Activated CD4-positive, alpha-beta T cell treated with anti-CD3 and anti-CD28 coated beads for 1 hour (primary cell): ENCODE results near the gene OR10J1.
"Not testable (repeated sequence)": the region's sequence is repeated elsewhere in the genome, so short reads cannot be mapped to it uniquely, and the experiment has no call there.

Source experiments
- DNase-seq: peaks from one replicate; pipeline ENCODE4 v3.0.0-alpha.2; 2020

Gene OR10J1

GRCh38 chr1:159439422-159439821 lies at the start of gene OR10J1:
Gene OR10J1 (plus strand): TSS chr1:159439722. CDS start chr1:159439792, 70 bp downstream.
- DNase-seq: no peak

- no peak for DNase-seq
Observed at GRCh38 chr1:159406821-159407220, 32.7 kb upstream of the OR10J1 start.

GRCh38 chr1:159408862-159409400 lies 30.6 kb upstream of the OR10J1 start:
- DNase-seq: no peak

- DNase-seq: no peak
Observed at GRCh38 chr1:159421821-159422220, 17.7 kb upstream of the OR10J1 start.

- no peak for DNase-seq
Observed at GRCh38 chr1:159428536-159428935, 11.0 kb upstream of the OR10J1 start.

GRCh38 chr1:159429074-159429861 lies 10.3 kb upstream of the OR10J1 start:
- DNase-seq: no peak

- no peak for DNase-seq
Observed at GRCh38 chr1:159430985-159431384, 8.5 kb upstream of the OR10J1 start.

- DNase-seq: no peak
Observed at GRCh38 chr1:159431904-159432303, 7.6 kb upstream of the OR10J1 start, which contains the start of gene OR10J4. Gene OR10J4 (plus strand): TSS chr1:159432204.

- no peak for DNase-seq
Observed at GRCh38 chr1:159436469-159436868, 3.1 kb upstream of the OR10J1 start.

- DNase-seq: no peak
Observed at GRCh38 chr1:159441360-159441759, 1.8 kb downstream of the OR10J1 start.

- no peak for DNase-seq
Observed at GRCh38 chr1:159442428-159442827, 2.9 kb downstream of the OR10J1 start.

- DNase-seq: no peak
Observed at GRCh38 chr1:159443066-159443750, 3.7 kb downstream of the OR10J1 start.

- DNase-seq: no peak
Observed at GRCh38 chr1:159444511-159444910, 5.0 kb downstream of the OR10J1 start.

- no peak for DNase-seq
Observed at GRCh38 chr1:159448181-159448580, 8.7 kb downstream of the OR10J1 start.

GRCh38 chr1:159449605-159450004 lies 10.1 kb downstream of the OR10J1 start:
- DNase-seq: not testable (repeated sequence)

GRCh38 chr1:159459551-159459950 lies 20.0 kb downstream of the OR10J1 start:
- no peak for DNase-seq

- no peak for DNase-seq
Observed at GRCh38 chr1:159465191-159465603, 25.7 kb downstream of the OR10J1 start.

GRCh38 chr1:159468321-159468720 lies 28.8 kb downstream of the OR10J1 start:
- no peak for DNase-seq

GRCh38 chr1:159469921-159470533 lies 30.5 kb downstream of the OR10J1 start:
- DNase-seq: no peak

GRCh38 chr1:159473335-159473734 lies 33.8 kb downstream of the OR10J1 start:
- no peak for DNase-seq

- DNase-seq: no peak
Observed at GRCh38 chr1:159474926-159475325, 35.4 kb downstream of the OR10J1 start.

- DNase-seq: no peak
Observed at GRCh38 chr1:159483501-159483900, 44.0 kb downstream of the OR10J1 start.
